ENCODE results near the gene TMBIM1.
"Not testable (repeated sequence)": the region's sequence is repeated elsewhere in the genome, so short reads cannot be mapped to it uniquely, and the experiment has no call there.

Gene TMBIM1

GRCh38 chr2:218317835-218318234, 25.5 kb upstream of the TMBIM1 start:
- DNase-seq, result no peak

- no peak for DNase-seq
These were observed 25.0 kb upstream of the TMBIM1 start for GRCh38 chr2:218317303-218317630.

- DNase-seq, result no peak
These were observed 23.1 kb upstream of the TMBIM1 start for GRCh38 chr2:218315397-218315796.

- DNase-seq, result not testable (repeated sequence)
These were observed 22.5 kb upstream of the TMBIM1 start for GRCh38 chr2:218314764-218315163.

GRCh38 chr2:218313356-218313755, 21.1 kb upstream of the TMBIM1 start:
- no peak for DNase-seq

GRCh38 chr2:218312267-218312756, 20.0 kb upstream of the TMBIM1 start:
- no peak for DNase-seq

GRCh38 chr2:218311541-218312266, 19.4 kb upstream of the TMBIM1 start:
- not testable (repeated sequence) for DNase-seq

- no peak for DNase-seq
These were observed 18.7 kb upstream of the TMBIM1 start for GRCh38 chr2:218310853-218311540.

- DNase-seq, result no peak
These were observed 15.2 kb upstream of the TMBIM1 start for GRCh38 chr2:218307415-218308090.

GRCh38 chr2:218306184-218306920, 14.0 kb upstream of the TMBIM1 start:
- no peak for DNase-seq

- no peak for DNase-seq
These were observed 13.1 kb upstream of the TMBIM1 start for GRCh38 chr2:218305383-218305782.

- peak; percentile 56 to 87 for DNase-seq
These were observed 9.0 kb upstream of the TMBIM1 start for GRCh38 chr2:218301176-218301819.

- DNase-seq, result no peak
These were observed 7.8 kb upstream of the TMBIM1 start for GRCh38 chr2:218300141-218300540.

GRCh38 chr2:218298314-218298875, 6.1 kb upstream of the TMBIM1 start:
- no peak for DNase-seq

- no peak for DNase-seq
These were observed 4.5 kb upstream of the TMBIM1 start for GRCh38 chr2:218296847-218297246.

GRCh38 chr2:218296200-218296599, 3.9 kb upstream of the TMBIM1 start:
- no peak for DNase-seq

GRCh38 chr2:218295029-218295428, 2.7 kb upstream of the TMBIM1 start:
- no peak for DNase-seq

GRCh38 chr2:218294430-218295022, 2.2 kb upstream of the TMBIM1 start:
- no peak for DNase-seq

- DNase-seq, result no peak
These were observed 1.6 kb upstream of the TMBIM1 start for GRCh38 chr2:218293715-218294429.

- DNase-seq, result no peak
These were observed 820 bp downstream of the TMBIM1 start for GRCh38 chr2:218291318-218292047.
